Epithelial cell of esophagus (primary cell): ENCODE measurements around the gene ARID1A.
A peak's percentile ranks its signal among the peaks of the same experiment; 100 is the strongest.

Experiments
- DNase-seq: peaks from one replicate; pipeline ENCODE4 v3.0.0; 2010; ENCODE audit warnings: low read depth
- H3K4me3 ChIP-seq: 2 replicates; pipeline ENCODE4 v1.5.1; 2011; ENCODE audit warnings: mild to moderate bottlenecking, low read length, control low read depth
- TF ChIP-seq, protein P1 (sequence below): IDR thresholded peaks from 2 replicates; pipeline ENCODE4 v1.5.1; 2011; ENCODE audit warnings: low read depth, mild to moderate bottlenecking, low read length, control low read depth, inconsistent platforms; ENCODE audit not compliant: insufficient read depth; ENCODE audit errors: missing control alignments

Gene ARID1A

DNA sequence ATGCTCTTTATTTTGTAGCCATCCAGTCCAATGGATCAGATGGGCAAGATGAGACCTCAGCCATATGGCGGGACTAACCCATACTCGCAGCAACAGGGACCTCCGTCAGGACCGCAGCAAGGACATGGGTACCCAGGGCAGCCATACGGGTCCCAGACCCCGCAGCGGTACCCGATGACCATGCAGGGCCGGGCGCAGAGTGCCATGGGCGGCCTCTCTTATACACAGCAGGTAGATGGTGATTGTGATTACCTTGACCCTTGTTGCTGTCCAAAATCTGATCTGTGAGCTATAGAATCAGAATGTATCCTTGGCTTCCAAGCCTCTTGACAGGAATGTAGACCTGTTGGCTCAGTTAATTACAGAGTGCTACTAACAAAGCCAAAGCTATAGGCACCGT, 33.8 kb downstream of the ARID1A start:
- TF ChIP-seq, protein P1, sequence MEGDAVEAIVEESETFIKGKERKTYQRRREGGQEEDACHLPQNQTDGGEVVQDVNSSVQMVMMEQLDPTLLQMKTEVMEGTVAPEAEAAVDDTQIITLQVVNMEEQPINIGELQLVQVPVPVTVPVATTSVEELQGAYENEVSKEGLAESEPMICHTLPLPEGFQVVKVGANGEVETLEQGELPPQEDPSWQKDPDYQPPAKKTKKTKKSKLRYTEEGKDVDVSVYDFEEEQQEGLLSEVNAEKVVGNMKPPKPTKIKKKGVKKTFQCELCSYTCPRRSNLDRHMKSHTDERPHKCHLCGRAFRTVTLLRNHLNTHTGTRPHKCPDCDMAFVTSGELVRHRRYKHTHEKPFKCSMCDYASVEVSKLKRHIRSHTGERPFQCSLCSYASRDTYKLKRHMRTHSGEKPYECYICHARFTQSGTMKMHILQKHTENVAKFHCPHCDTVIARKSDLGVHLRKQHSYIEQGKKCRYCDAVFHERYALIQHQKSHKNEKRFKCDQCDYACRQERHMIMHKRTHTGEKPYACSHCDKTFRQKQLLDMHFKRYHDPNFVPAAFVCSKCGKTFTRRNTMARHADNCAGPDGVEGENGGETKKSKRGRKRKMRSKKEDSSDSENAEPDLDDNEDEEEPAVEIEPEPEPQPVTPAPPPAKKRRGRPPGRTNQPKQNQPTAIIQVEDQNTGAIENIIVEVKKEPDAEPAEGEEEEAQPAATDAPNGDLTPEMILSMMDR = no peak
- H3K4me3 ChIP-seq = no peak overlapping the region
- DNase-seq = no peak

- no peak overlapping the region for H3K4me3 ChIP-seq
- DNase-seq = no peak
- TF ChIP-seq, protein P1 = no peak
These were observed 34.9 kb downstream of the ARID1A start for GRCh38 chr1:26730695-26731094.

GRCh38 chr1:26731233-26731902, 35.6 kb downstream of the ARID1A start:
- TF ChIP-seq, protein P1 = no peak
- DNase-seq = no peak
- H3K4me3 ChIP-seq = no peak overlapping the region

GRCh38 chr1:26733392-26733791, 37.6 kb downstream of the ARID1A start:
- TF ChIP-seq, protein P1 = no peak

DNA sequence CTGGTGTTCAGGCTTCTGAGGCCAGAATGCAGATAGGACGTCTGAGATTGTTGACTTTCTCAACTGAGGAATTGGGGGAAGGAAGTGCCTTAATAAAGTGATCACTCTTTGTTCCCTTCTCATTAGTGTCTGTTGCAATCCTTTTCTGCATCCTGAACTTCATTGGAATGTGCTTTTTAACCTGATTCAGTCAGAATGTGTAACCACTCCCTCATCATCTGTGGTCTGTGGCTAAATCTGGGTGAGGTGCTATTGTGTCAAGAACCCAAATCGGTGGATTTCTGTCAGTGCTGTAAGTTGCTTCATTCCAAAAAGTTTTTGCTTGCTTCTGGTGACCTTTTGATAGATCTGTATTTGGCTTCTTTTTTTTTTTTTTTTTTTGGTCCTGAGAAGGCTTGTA, 38.2 kb downstream of the ARID1A start:
- no peak overlapping the region for H3K4me3 ChIP-seq
- peak; percentile 54 for DNase-seq
- TF ChIP-seq, protein P1 = no peak

More at GRCh38 chr1:26733392-26733791, 37.6 kb downstream of the ARID1A start:
- DNase-seq = no peak
- H3K4me3 ChIP-seq = no peak overlapping the region

- no peak for DNase-seq
- TF ChIP-seq, protein P1 = no peak
- H3K4me3 ChIP-seq = no peak overlapping the region
These were observed 38.8 kb downstream of the ARID1A start for GRCh38 chr1:26734501-26735058.

DNA sequence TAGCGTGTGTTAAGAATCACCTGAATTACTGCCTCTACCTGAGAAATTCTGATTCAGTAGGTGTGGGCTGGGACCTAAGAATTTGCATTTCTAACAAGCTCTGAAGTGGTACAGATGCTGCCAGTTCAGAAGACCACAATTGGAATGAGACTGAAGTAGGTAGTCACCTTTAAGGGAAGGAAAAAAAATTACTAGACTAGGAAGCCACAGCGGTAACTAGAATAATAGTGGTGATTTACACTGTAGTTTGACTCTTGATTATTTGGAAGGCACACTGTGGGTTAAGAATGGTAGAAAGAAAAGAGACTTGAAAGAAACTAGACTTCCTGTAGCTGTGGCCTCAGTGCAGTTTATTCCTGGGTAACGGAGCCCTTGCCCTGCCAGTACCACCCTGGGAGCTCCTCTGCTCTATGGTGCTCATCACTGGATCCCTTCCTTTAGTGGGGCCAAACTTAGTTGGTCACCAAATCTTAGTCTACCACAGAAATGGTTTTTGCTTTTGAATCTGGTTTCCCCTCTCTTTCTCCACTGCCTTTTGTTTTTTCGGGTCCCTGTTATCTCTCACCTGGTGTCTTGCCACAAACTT, 43.6 kb downstream of the ARID1A start:
- DNase-seq = no peak
- no peak overlapping the region for H3K4me3 ChIP-seq
- TF ChIP-seq, protein P1 = no peak
